H1 (cell line): ENCODE results near the gene HES7. TPM values are rescaled to one million over a fixed set of nuclear protein-coding genes. Genes with fewer than 3 reads are reported as not detected.

ENCODE experiments used
- BACH1 ChIP-seq: IDR thresholded peaks from 2 replicates; pipeline ENCODE4 v1.6.1; 2012; ENCODE audit warnings: low read length, improper control_type of control experiment
- CHD7 ChIP-seq: fragments of 300-600 bp; sonication (generic); IDR thresholded peaks from 2 replicates; pipeline ENCODE4 v1.7.1; 2012; ENCODE audit warnings: low read length, moderate library complexity, mild to moderate bottlenecking, inconsistent platforms; ENCODE audit not compliant: insufficient replicate concordance
- CTBP2 ChIP-seq: IDR thresholded peaks from 2 replicates; pipeline ENCODE4 v1.7.0; 2011; ENCODE audit warnings: borderline replicate concordance, mild to moderate bottlenecking, moderate library complexity, mixed read lengths, low read length; ENCODE audit not compliant: insufficient read depth, insufficient read length
- EGR1 ChIP-seq: IDR thresholded peaks from 2 replicates; pipeline ENCODE4 v1.6.1; 2011; ENCODE audit warnings: low read depth, low read length, borderline replicate concordance
- EP300 ChIP-seq, 2 experiments: IDR thresholded peaks; 1 replicate in 1 of 2; 2 replicates in 1 of 2; pipeline ENCODE4 v1.6.1; 2011 to 2012; ENCODE audit warnings: low read depth in 2 of 2, low read length in 2 of 2, mild to moderate bottlenecking in 2 of 2, borderline replicate concordance in 1 of 2, inconsistent platforms in 1 of 2, moderate library complexity in 1 of 2
- PHF8 ChIP-seq: fragments of 200-600 bp; sonication (generic); conservative IDR thresholded peaks from 2 replicates; pipeline ENCODE4 v1.7.1; 2012; ENCODE audit warnings: low read depth, mild to moderate bottlenecking, inconsistent platforms, low read length, moderate library complexity
- POU5F1 ChIP-seq: IDR thresholded peaks from 2 replicates; pipeline ENCODE4 v1.6.1; 2011; ENCODE audit warnings: low read depth, mild to moderate bottlenecking, low read length, moderate library complexity
- RBBP5 ChIP-seq: IDR thresholded peaks from 2 replicates; pipeline ENCODE4 v1.7.1; 2012; ENCODE audit warnings: low read depth, mild to moderate bottlenecking, inconsistent platforms, low read length, moderate library complexity, borderline replicate concordance
- SP4 ChIP-seq: IDR thresholded peaks from 2 replicates; pipeline ENCODE4 v1.6.1; 2012; ENCODE audit warnings: low read length, inconsistent platforms
- SUZ12 ChIP-seq: fragments of 200-600 bp; sonication (generic); IDR thresholded peaks from 2 replicates; pipeline ENCODE4 v1.6.1; 2012; ENCODE audit warnings: mild to moderate bottlenecking, inconsistent platforms, low read length, moderate library complexity, mixed read lengths
- TAF7 ChIP-seq: optimal IDR thresholded peaks from 2 replicates; pipeline ENCODE3; 2011; ENCODE audit warnings: low read depth, mild to moderate bottlenecking, inconsistent platforms, low read length, moderate library complexity, borderline replicate concordance
- polyA plus RNA-seq, 7 experiments: library from polyadenylated mRNA; depleted of rRNA in 3 of 7; stranded (reverse) in 5 of 7; unstranded in 2 of 7; fragments of >200 nt in 5 of 7; fragments of 200-250 nt in 2 of 7; gene quantifications; 1 replicate in 5 of 7; 2 replicates in 1 of 7; 4 replicates in 1 of 7; pipeline versions ENCODE4 v1.2.1 to v1.2.3, GENCODE V29; 2011 to 2013; ENCODE audit warnings: missing spikeins in 2 of 7, mixed read lengths in 2 of 7
- total RNA-seq: library from RNA; stranded (reverse); fragmentation: NEBNext Ultra II Directional; extraction: Animal tissue kit (Norgen Biotek cat#: 25700); gene quantifications from 2 replicates; pipeline ENCODE4 v1.2.1, GENCODE V29; 2021

Gene HES7
- total and polyA plus RNA-seq, 2 of the 8 experiments (the other 6 are each of a cell fraction or from before 2014, with no cell fraction given), result 0.20 to 0.32 TPM

DNA sequence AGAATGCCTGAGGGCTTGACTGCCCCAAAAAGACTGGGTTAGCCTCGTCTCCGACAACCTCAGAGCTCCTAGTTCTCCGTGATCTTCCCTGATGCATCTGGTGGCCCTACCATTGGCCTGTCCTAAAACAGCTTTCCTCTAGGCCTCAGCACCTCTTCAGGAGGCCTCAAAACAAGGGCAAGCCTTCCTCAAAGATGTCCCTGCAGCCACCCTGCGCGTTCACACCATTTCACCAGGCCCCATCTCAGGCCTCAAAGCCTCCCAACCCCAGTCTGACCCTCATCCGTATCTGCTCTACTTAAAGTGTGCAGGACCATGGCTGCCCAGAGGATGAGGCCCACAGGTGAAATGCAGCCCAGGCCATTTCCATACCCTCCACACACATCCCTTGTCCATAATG is 13.0 kb downstream of the HES7 start (continued):
- no peak for TF ChIP-seq CHD7
- TF ChIP-seq CTBP2, result no peak
- no peak for TF ChIP-seq PHF8
- TF ChIP-seq POU5F1, result no peak
- no peak for TF ChIP-seq EP300 (IDR thresholded peaks at IDR 0.05; ENCODE audit: borderline replicate concordance in 1 of 2, low read depth in 2 of 2, low read length in 2 of 2)
- no peak for TF ChIP-seq SUZ12
- TF ChIP-seq RBBP5, result no peak
- TF ChIP-seq TAF7, result no peak
- no peak for TF ChIP-seq EGR1
- TF ChIP-seq BACH1, result no peak
- no peak for TF ChIP-seq SP4
